Tongue (tissue), 2 donors: ENCODE measurements around the gene GAK. TPM values are rescaled to one million over a fixed set of nuclear protein-coding genes. Genes with fewer than 3 reads are reported as not detected.
A peak's percentile ranks its signal among the peaks of the same experiment; 100 is the strongest.

Source experiments
- DNase-seq: peaks from one replicate; pipeline ENCODE4 v3.0.0-alpha.2; 2015
- total RNA-seq: library from RNA; depleted of rRNA; stranded (reverse); fragments of >200 nt; gene quantifications from one replicate; pipeline ENCODE4 v1.2.3, GENCODE V29; 2014

Gene GAK
- total RNA-seq, 1 donor from 2014 or later, result 46.7 TPM

- no peak for DNase-seq
Measured at GRCh38 chr4:827209-828081, 104.7 kb downstream of the GAK start.

GRCh38 chr4:826508-827208 lies 105.5 kb downstream of the GAK start:
- no peak for DNase-seq

GRCh38 chr4:825971-826330 lies 106.2 kb downstream of the GAK start, which contains the start of gene CPLX1:
CPLX1 (minus strand) TSS chr4:826129; CDS start chr4:824522, 1,607 bp downstream.
- peak; percentile 6 for DNase-seq

- peak; percentile 65 for DNase-seq
Measured at GRCh38 chr4:825063-825970, 106.8 kb downstream of the GAK start.

- DNase-seq, result no peak
Measured at GRCh38 chr4:824461-825062, 107.6 kb downstream of the GAK start.

GRCh38 chr4:823761-824460 lies 108.2 kb downstream of the GAK start:
- DNase-seq, result no peak

GRCh38 chr4:823176-823760 lies 108.8 kb downstream of the GAK start:
- no peak for DNase-seq

- no peak for DNase-seq
Measured at GRCh38 chr4:822361-823175, 109.5 kb downstream of the GAK start.

GRCh38 chr4:821631-822030 lies 110.5 kb downstream of the GAK start:
- DNase-seq, result no peak

GRCh38 chr4:821181-821591 lies 110.9 kb downstream of the GAK start:
- no peak for DNase-seq

- DNase-seq, result no peak
Measured at GRCh38 chr4:820230-821172, 111.6 kb downstream of the GAK start.

- no peak for DNase-seq
Measured at GRCh38 chr4:819401-820229, 112.5 kb downstream of the GAK start.

- no peak for DNase-seq
Measured at GRCh38 chr4:818106-818921, 113.8 kb downstream of the GAK start.

GRCh38 chr4:815464-816146 lies 116.5 kb downstream of the GAK start:
- no peak for DNase-seq

- DNase-seq, result no peak
Measured at GRCh38 chr4:814312-814850, 117.7 kb downstream of the GAK start.

- DNase-seq, result no peak
Measured at GRCh38 chr4:813900-814299, 118.2 kb downstream of the GAK start.
